ENCODE data around the gene PRPSAP2. TPM values are rescaled to one million over a fixed set of nuclear protein-coding genes. Genes with fewer than 3 reads are reported as not detected.

PRPSAP2 gene
- total and polyA plus RNA-seq, 2 donors from 2014 or later = 30.6 to 32.0 TPM

GRCh38 chr17:18951941-18952842 lies 94.3 kb downstream of the PRPSAP2 start, which contains the start of gene SLC5A10:
SLC5A10 (plus strand) TSS chr17:18952165; CDS start chr17:18952206, 41 bp downstream.
- peak within 1 kb of the TSS in 1 of 3 donors; percentile 53 for H3K9ac ChIP-seq (ENCODE audit: low read length in 3 of 3)
- TF ChIP-seq CTCF (IDR thresholded peaks at IDR 0.05; ENCODE audit: borderline replicate concordance, extremely low read depth, insufficient read depth) = peak; percentile 33
- no peaks in the 10 kb centered on the region for H3K9me3 ChIP-seq (ENCODE audit: control insufficient read depth in 2 of 3, insufficient read depth in 1 of 3, low read length in 3 of 3)
- peaks cover 0 to 8% (median 5%) of the 10 kb centered on the region in 3 donors for H3K4me1 ChIP-seq (ENCODE audit: control insufficient read depth in 2 of 3, insufficient read depth in 2 of 3, low read depth in 1 of 3, low read length in 3 of 3)
- peak within 1 kb of the TSS in 2 of 3 donors; percentile 71 to 81 for H3K4me3 ChIP-seq (ENCODE audit: low read length in 3 of 3)
- peak within 1 kb of the TSS; percentile 45 to 88 for H3K27ac ChIP-seq (ENCODE audit: low read depth in 2 of 2, low read length in 2 of 2)
- intact Hi-C loops (cut with DNase I) = no loop called here
- no peaks in the 10 kb centered on the region for H3K36me3 ChIP-seq (ENCODE audit: control insufficient read depth in 2 of 3, insufficient read depth in 3 of 3, low read length in 3 of 3)
- FAIRE-seq (no peak), DNase-seq (peak in 2 of 5 donors; percentile 42 to 67)
- H3K27me3 ChIP-seq (ENCODE audit: control insufficient read depth, insufficient read depth, low read length) = no peaks in the 10 kb centered on the region

DNA sequence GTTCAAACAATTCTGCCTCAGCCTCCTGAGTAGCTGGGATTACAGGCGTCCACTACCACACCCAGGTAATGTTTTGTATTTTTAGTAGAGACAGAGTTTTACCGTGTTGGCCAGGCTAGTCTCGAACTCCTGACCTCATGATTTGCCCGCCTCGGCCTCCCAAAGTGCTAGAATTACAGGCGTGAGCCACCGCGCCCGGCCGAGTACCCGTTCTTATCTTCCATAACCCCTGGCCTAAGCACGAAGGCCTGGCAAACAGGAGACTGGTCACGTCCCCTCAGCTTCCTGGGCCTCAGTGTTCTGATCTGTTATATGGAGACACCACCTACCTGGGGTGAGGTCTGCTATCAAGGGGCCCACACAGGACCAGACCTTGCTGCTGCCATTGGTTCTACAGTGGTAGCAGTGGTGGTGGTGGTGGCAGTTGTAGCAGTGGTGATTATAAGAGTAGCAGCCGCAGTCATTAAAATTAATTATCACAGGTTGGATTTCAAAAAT lies 95.3 kb downstream of the PRPSAP2 start:
- Histone ChIP-seq H3K4me1 (ENCODE audit: control insufficient read depth in 2 of 3, insufficient read depth in 2 of 3, low read depth in 1 of 3, low read length in 3 of 3) (peaks cover 0 to 8% (median 5%) of the 10 kb centered on the region in 3 donors), H3K36me3 (ENCODE audit: control insufficient read depth in 2 of 3, insufficient read depth in 3 of 3, low read length in 3 of 3) (no peaks in the 10 kb centered on the region), H3K9ac (ENCODE audit: low read length in 3 of 3) (no peak overlapping the region), H3K9me3 (ENCODE audit: control insufficient read depth in 2 of 3, insufficient read depth in 1 of 3, low read length in 3 of 3) (no peaks in the 10 kb centered on the region), H3K4me3 (ENCODE audit: low read length in 3 of 3) (peak overlapping the region in 2 of 3 donors; percentile 36 to 81), H3K27ac (ENCODE audit: low read depth in 2 of 2, low read length in 2 of 2) (no peak overlapping the region), H3K27me3 (ENCODE audit: control insufficient read depth, insufficient read depth, low read length) (no peaks in the 10 kb centered on the region)
- intact Hi-C loops (cut with DNase I) = no loop called here
- DNase-seq (peak in 2 of 5 donors; percentile 16 to 18), FAIRE-seq (no peak)
- TF ChIP-seq CTCF (IDR thresholded peaks at IDR 0.05; ENCODE audit: borderline replicate concordance, extremely low read depth, insufficient read depth) = no peak

DNA sequence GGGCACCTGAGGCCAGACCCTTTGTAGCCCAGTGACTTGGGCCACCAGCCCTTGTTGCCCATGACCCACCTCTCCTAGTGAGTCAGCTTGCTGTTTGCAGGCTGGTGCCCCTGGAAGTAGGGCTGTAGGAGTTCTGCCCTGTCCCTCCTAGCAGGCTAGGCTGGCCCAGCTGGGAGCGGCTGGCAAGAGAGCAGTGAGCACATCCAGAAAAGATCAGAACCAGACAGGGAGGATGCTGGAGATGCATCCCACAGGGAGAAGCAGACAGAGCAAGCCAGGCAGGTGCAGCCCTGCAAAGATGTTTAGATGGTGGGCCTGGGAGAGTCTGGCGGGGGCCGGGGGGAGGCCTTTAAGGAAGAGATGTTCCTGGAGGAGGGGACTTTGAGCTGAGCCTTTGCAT lies 96.4 kb downstream of the PRPSAP2 start:
- DNase-seq (peak in 2 of 5 donors; percentile 47 to 55), FAIRE-seq (no peak)
- intact Hi-C loops (cut with DNase I) = no loop called here
- H3K27ac ChIP-seq (ENCODE audit: low read depth in 2 of 2, low read length in 2 of 2) = no peak overlapping the region
- no peak for TF ChIP-seq CTCF (IDR thresholded peaks at IDR 0.05; ENCODE audit: borderline replicate concordance, extremely low read depth, insufficient read depth)
- H3K4me3 ChIP-seq (ENCODE audit: low read length in 3 of 3) = peak overlapping the region in 2 of 3 donors; percentile 58 to 81
- peaks cover 0 to 8% (median 5%) of the 10 kb centered on the region in 3 donors for H3K4me1 ChIP-seq (ENCODE audit: control insufficient read depth in 2 of 3, insufficient read depth in 2 of 3, low read depth in 1 of 3, low read length in 3 of 3)
- H3K36me3 ChIP-seq (ENCODE audit: control insufficient read depth in 2 of 3, insufficient read depth in 3 of 3, low read length in 3 of 3) = peaks cover 0 to 5% (median 0%) of the 10 kb centered on the region in 3 donors
- no peaks in the 10 kb centered on the region for H3K9me3 ChIP-seq (ENCODE audit: control insufficient read depth in 2 of 3, insufficient read depth in 1 of 3, low read length in 3 of 3)
- no peaks in the 10 kb centered on the region for H3K27me3 ChIP-seq (ENCODE audit: control insufficient read depth, insufficient read depth, low read length)
- no peak overlapping the region for H3K9ac ChIP-seq (ENCODE audit: low read length in 3 of 3)
